Heart left ventricle (tissue), 16 donors: ENCODE measurements around the gene CLEC18A. TPM values are rescaled to one million over a fixed set of nuclear protein-coding genes. Genes with fewer than 3 reads are reported as not detected.

Experiments
- ATAC-seq, 4 donors: fragments of 200-7000 bp; cut with Tn5 transposase; one replicate each; pipeline ENCODE4 v1.9.1; 2020 to 2022; ENCODE audit warnings: moderate library complexity in 4 of 4, mild to moderate bottlenecking in 3 of 4, moderate number of reproducible peaks in 1 of 4
- DNase-seq, 5 donors: peaks; one replicate each; pipeline ENCODE4 v3.0.0-alpha.2; 2020
- H3K27ac ChIP-seq, 12 donors: fragments of 200-600 bp; sonication (generic) in 4 of 12; one replicate each; pipeline versions ENCODE4 v1.5.0 to v1.8.0; 2016 to 2022; ENCODE audit warnings: mild to moderate bottlenecking in 2 of 12
- H3K27me3 ChIP-seq, 9 donors: fragments of 200-600 bp; sonication (generic) in 2 of 9; one replicate each; pipeline versions ENCODE4 v1.5.1 to v1.8.0; 2016 to 2022; ENCODE audit warnings: mild to moderate bottlenecking in 3 of 9
- H3K36me3 ChIP-seq, 9 donors: fragments of 200-600 bp; sonication (generic) in 2 of 9; one replicate each; pipeline versions ENCODE4 v1.5.0 to v1.8.0; 2018 to 2022; ENCODE audit warnings: mild to moderate bottlenecking in 2 of 9
- H3K4me1 ChIP-seq, 12 donors: fragments of 200-600 bp; sonication (generic) in 4 of 12; one replicate each; pipeline versions ENCODE4 v1.5.0 to v1.8.0; 2016 to 2022; ENCODE audit warnings: mild to moderate bottlenecking in 3 of 12
- H3K4me3 ChIP-seq, 12 donors: fragments of 200-600 bp; sonication (generic) in 4 of 12; one replicate each; pipeline versions ENCODE4 v1.5.0 to v1.8.0; 2017 to 2022; ENCODE audit warnings: mild to moderate bottlenecking in 9 of 12, moderate library complexity in 4 of 12
- H3K9me3 ChIP-seq, 12 donors: fragments of 200-600 bp; sonication (generic) in 4 of 12; one replicate each; pipeline versions ENCODE4 v1.5.0 to v1.8.0; 2016 to 2022; ENCODE audit warnings: mild to moderate bottlenecking in 1 of 12
- CTCF ChIP-seq, 12 donors: fragments of 200-600 bp; sonication (generic) in 4 of 12; IDR thresholded peaks; one replicate each; pipeline versions ENCODE4 v1.5.0 to v1.8.0; 2018 to 2022; ENCODE audit warnings: antibody characterized with exemption in 12 of 12, mild to moderate bottlenecking in 5 of 12
- POLR2A ChIP-seq, 2 donors: fragments of 450-650 bp; IDR thresholded peaks; one replicate each; pipeline ENCODE4 v1.6.1; 2017; ENCODE audit warnings: antibody characterized with exemption in 2 of 2, mild to moderate bottlenecking in 2 of 2, moderate library complexity in 2 of 2
- WGBS, 4 donors: extraction: QIAGEN DNeasy Blood & Tissue Kit in 2 of 4; methylation state at CpG; one replicate each; pipeline versions ENCODE4 v1.1.5 to v1.1.7; 2013 to 2018; 5-methylcytosine and 5-hydroxymethylcytosine counted together
- intact Hi-C, 10 donors: fragments of 100-400 bp; cut with DNase I; formaldehyde crosslinking; loops; one replicate each; pipeline versions ENCODE4 v1.11.1 to v1.14.2; 2022
- polyA plus RNA-seq, 2 donors: library from polyadenylated mRNA; stranded (reverse); fragments of 200-250 nt; gene quantifications; one replicate each; pipeline ENCODE4 v1.2.3, GENCODE V29; 2013
- total RNA-seq, 9 donors: library from RNA; depleted of rRNA in 2 of 9; stranded (reverse); fragments of >200 nt in 2 of 9; fragmentation: NEBNext Ultra II Directional in 3 of 9; extraction: Animal tissue kit (Norgen Biotek cat#: 25700) in 3 of 9; gene quantifications; one replicate each; pipeline versions ENCODE4 v1.1.0 to v1.2.4, GENCODE V29; 2016 to 2023
- donor health status: ischemic (EF 13 %, LVEDD 7.1; RV severe dilation, severe dysfunction).
- donor health status: healthy with polysubstance abuse.
- donor health status: DM: no; HTN: yes; CAD: no.
- donor health status: DM: no; HTN: no; CAD: no.
- donor health status: ischemic (EF 25% LVEDD 6.9; RV normal size, moderate dysfunction).
- donor health status: ischemic (EF 25% LVEDD 5.7; RV mildly dilated, moderate dysfunction).
- donor health status: healthy.
- donor health status: DM: yes; HTN: yes; CAD: no.
- donor health status: ischemic (EF 35%, LVEDD 5.7; RV mildly dilated, moderate dysfunction).
- donor health status: nonischemic (EF 11% LVEDD 7.7; RV severe dilation, severe dysfunction).
- donor health status: DM: yes; HTN: yes; CAD: no.
- donor health status: PGD.
- donor health status: ischemic (EF 29% LVEDD 5.4; RV normal size, mild dysfunction).
- donor health status: nonischemic (EF 23%, LVEDD 6.1; RV moderate dilation, normal function).

The CLEC18A gene
- total and polyA plus RNA-seq, 11 donors = 0.08 to 1.1 (median 0.13) TPM; not detected in 5

GRCh38 chr16:69937465-69937951 is 13.6 kb upstream of the CLEC18A start:
- peak in 4 of 12 donors; percentile 4 to 32 (median 12) for TF ChIP-seq CTCF (IDR thresholded peaks at IDR 0.05)
- no peak for TF ChIP-seq POLR2A (IDR thresholded peaks at IDR 0.05)
- peaks cover 0 to 92% (median 84%) of the 10 kb centered on the region in 9 donors for H3K36me3 ChIP-seq
- 79 to 91% (median 88%) methylated on average over 14 to 16 of the region's 16 CpGs for WGBS, 4 donors
- DNase-seq (no peak), ATAC-seq (no peak)
- no peak overlapping the region for H3K4me3 ChIP-seq
- intact Hi-C loops = no loop called here
- H3K27me3 ChIP-seq = no peaks in the 10 kb centered on the region
- no peaks in the 10 kb centered on the region for H3K9me3 ChIP-seq
- peaks cover 0 to 7% (median 0%) of the 10 kb centered on the region in 12 donors for H3K4me1 ChIP-seq
- H3K27ac ChIP-seq = no peak overlapping the region

- H3K27ac ChIP-seq = no peak overlapping the region
- no peak for ATAC-seq
- TF ChIP-seq CTCF (IDR thresholded peaks at IDR 0.05) (no peak), POLR2A (IDR thresholded peaks at IDR 0.05) (no peak)
- peak in 1 of 5 donors; percentile 23 for DNase-seq
- 92 to 95% (median 93%) methylated on average over 24 to 28 of the region's 28 CpGs for WGBS, 4 donors
- H3K4me1 ChIP-seq = peaks cover 0 to 9% (median 0%) of the 10 kb centered on the region in 12 donors
- H3K4me3 ChIP-seq = no peak overlapping the region
- no peaks in the 10 kb centered on the region for H3K9me3 ChIP-seq
- intact Hi-C loops = no loop called here
- H3K27me3 ChIP-seq = no peaks in the 10 kb centered on the region
- peaks cover 0 to 75% (median 67%) of the 10 kb centered on the region in 9 donors for H3K36me3 ChIP-seq
These were observed 11.9 kb upstream of the CLEC18A start for GRCh38 chr16:69938981-69939820.

GRCh38 chr16:69939821-69940585 is 11.1 kb upstream of the CLEC18A start:
- Histone ChIP-seq H3K9me3 (no peaks in the 10 kb centered on the region), H3K4me3 (no peak overlapping the region), H3K4me1 (peaks cover 0 to 9% (median 0%) of the 10 kb centered on the region in 12 donors), H3K27me3 (no peaks in the 10 kb centered on the region), H3K36me3 (peaks cover 0 to 67% (median 59%) of the 10 kb centered on the region in 9 donors), H3K27ac (no peak overlapping the region)
- intact Hi-C loops = no loop called here
- DNase-seq = peak in 2 of 5 donors; percentile 15 to 16
- ATAC-seq = no peak
- whole genome bisulfite sequencing, 4 donors = 92 to 96% (median 95%) methylated on average over 20 to 26 of the region's 26 CpGs
- TF ChIP-seq POLR2A (IDR thresholded peaks at IDR 0.05) = no peak
- TF ChIP-seq CTCF (IDR thresholded peaks at IDR 0.05) = no peak

GRCh38 chr16:69940676-69941075 is 10.5 kb upstream of the CLEC18A start:
- peaks cover 0 to 9% (median 0%) of the 10 kb centered on the region in 12 donors for H3K4me1 ChIP-seq
- no peak overlapping the region for H3K4me3 ChIP-seq
- DNase-seq (peak in 2 of 5 donors; percentile 10 to 11), ATAC-seq (no peak)
- H3K27me3 ChIP-seq = no peaks in the 10 kb centered on the region
- intact Hi-C loops = no loop called here
- no peaks in the 10 kb centered on the region for H3K9me3 ChIP-seq
- no peak overlapping the region for H3K27ac ChIP-seq
- 96 to 98% (median 97%) methylated on average over 8 to 13 of the region's 13 CpGs for WGBS, 4 donors
- TF ChIP-seq POLR2A (IDR thresholded peaks at IDR 0.05) (no peak), CTCF (IDR thresholded peaks at IDR 0.05) (no peak)
- H3K36me3 ChIP-seq = peaks cover 0 to 60% (median 52%) of the 10 kb centered on the region in 9 donors
